Ramos (cell line): ENCODE data around the gene OPCML.

Experiments used
- in situ Hi-C: fragments of 300-500 bp; cut with MboI; formaldehyde crosslinking; loops from one replicate; pipeline ENCODE4 v1.14.3; 2022; ENCODE audit warnings: low sequenced_read_pairs; ENCODE audit not compliant: unreplicated experiment

The OPCML gene

DNA sequence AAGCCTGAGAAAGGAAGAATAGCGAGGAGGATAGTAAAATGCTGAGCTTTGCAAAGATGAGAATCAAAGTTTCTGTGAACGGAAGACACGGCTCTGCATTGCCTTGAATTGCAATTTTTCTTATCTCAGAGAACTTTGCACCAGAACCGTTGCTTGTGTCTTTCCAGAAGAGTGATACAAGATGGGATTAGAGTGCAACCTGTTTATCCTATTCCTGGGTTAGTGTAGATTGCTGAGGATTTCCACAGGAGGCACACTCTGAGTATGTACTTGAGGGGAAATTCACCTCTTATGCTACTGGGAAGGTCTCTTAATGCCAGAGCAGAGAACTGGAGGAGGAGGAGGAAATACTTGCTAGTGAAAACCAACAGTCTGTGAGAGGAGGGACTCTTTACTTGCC is 377.5 kb downstream of the OPCML start:
- in situ Hi-C loops, result no loop called here

DNA sequence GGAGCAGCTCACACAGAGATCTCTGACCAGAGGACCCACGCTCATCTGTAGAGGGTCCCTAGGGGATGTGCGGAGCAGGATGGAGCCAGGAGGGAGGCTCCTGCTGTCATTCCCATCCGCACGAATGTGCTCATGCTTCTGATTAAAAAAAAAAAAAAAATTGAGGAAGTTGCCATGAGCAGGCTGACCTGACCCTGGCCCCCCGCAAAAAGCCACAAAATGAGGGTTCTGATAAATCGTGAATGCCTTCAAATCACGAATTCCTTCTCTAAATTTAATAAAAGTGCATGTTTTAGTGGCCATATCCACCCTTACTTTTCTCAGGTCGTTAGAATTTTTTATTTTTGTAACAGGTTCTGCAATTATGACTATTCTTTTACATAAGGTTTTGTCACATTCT is 378.2 kb downstream of the OPCML start:
- in situ Hi-C loops, result no loop called here

DNA sequence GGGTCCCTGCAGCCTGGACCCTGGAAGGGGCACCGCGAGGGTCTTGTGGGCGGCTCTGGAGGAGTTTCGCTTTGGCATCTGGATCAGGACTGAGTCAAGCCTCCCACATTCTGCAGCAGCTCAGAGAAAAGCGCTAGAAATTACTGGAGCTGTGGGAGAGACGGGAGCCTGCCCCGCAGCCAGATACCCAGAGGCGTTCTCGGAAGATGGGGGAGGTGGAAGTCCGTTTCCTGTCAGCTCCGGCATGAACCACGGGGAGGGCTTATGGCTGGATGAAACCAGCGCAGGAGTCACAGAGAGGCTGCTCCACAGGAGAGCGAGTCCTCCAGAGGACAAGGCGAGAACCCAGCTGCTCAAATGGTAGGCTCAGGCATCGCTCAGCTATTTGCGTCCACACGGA is 379.3 kb downstream of the OPCML start:
- in situ Hi-C loops, result no loop called here

DNA sequence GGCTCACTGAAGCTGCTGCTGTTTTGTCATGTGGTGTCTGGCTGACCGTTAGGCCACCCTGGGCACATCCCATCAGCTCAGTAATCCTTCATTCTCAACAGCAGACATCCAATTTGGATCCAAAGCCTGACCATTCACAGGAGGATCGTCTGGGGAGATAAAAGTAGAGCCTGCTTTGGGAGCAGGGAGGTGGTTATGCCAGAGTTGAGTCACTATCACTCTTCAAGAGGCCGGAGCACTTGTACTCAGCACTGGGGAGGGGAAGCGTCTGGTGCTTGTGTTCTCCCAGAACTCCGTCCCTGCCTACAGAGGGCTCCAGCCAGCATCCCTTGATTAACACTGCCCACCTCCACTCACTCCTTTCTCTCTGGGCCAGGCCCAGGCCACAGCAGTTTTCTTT is 382.6 kb downstream of the OPCML start:
- in situ Hi-C loops, result loop anchor here (25.0 kb wide), 1 partner anchor 663 kb away; no protein-coding TSS in a partner anchor

DNA sequence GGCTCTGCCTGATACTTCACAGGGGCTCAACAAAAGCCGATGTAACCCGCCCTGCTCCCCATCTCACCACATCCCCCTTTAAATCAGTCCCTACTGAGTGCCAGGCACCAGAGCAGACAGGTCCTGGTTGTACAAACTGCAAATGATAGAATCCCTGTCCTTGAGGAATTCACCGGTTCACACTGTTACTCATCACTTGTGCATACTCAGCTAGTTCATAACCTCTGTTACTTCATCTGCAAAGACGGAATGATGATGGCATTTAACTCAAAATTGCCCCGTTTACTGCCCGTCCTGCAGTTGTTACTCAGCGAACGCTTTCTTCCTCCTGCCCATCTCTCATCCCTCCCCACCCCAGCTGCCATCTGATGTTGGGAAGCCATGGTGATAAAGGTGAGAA is 384.7 kb downstream of the OPCML start:
- in situ Hi-C loops, result loop anchor here (25.0 kb wide), 1 partner anchor 665 kb away; no protein-coding TSS in a partner anchor

DNA sequence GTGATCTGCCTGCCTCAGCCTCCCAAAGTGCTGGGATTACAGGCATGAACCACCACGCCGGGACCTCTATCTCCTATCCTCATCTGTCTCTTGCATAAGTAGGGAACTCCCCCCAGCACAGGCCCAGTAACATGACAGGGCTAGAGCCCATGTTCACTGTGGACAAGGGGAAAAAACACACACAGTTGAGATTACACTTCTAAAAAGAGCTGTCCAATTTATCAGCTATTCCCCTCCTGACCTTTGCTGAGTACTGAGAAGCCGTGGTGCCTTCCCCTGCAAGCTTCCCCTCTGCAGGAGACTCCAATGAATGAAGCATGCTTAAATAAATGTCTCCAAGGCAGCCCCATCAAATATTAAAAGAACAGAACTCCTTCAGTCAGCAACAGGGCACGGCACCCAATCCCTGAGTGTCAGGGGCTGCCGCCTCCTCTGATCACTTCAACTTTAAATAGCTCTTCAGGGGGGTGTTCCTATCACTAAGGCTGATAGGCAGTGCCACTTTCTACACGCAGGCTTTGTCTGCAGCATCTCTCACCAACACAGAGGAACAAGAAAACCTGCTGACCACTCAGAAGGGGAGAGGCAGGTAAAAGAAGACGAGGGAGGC is 385.5 kb downstream of the OPCML start:
- in situ Hi-C loops, result loop anchor here (25.0 kb wide), 1 partner anchor 665 kb away; no protein-coding TSS in a partner anchor

DNA sequence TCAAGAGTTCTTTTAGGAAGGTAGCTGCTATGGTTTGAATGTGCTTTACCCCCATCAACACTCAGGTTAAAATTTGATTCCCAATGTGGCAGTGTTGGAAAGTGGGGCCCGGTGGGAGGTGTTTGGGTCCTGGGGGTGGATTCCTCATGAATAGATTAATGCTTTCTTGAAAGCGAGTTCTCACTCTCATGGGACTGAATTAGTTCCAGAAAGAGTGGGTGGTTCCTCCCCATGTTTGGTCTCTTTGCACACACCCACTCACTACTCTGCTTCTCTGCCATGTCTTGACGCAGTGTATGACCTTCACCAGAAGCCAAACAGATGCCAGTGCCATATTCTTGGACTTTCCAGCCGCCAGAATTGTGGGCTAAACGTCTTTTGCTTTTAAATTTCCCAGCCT is 394.4 kb downstream of the OPCML start:
- in situ Hi-C loops, result loop anchor here (25.0 kb wide), 1 partner anchor 674 kb away; no protein-coding TSS in a partner anchor

DNA sequence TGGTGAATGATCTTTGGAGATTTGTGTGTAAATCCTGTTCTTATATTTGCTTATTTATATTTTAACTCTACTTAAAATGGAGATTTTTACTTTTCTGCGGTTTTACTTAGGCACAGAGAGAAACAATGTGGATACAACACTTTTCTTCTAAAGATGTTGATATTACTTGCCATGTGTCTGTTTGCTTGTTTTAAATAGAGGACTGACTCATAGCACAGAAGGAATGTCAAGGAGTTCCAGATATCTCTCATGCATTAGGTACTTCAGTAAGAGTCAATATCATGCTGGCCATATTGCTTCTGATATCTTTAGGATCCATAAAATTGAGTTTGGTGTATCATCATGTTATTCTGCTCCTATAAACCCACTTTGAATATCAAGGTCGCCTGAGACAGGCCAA is 395.0 kb downstream of the OPCML start:
- in situ Hi-C loops, result loop anchor here (25.0 kb wide), 1 partner anchor 675 kb away; no protein-coding TSS in a partner anchor

DNA sequence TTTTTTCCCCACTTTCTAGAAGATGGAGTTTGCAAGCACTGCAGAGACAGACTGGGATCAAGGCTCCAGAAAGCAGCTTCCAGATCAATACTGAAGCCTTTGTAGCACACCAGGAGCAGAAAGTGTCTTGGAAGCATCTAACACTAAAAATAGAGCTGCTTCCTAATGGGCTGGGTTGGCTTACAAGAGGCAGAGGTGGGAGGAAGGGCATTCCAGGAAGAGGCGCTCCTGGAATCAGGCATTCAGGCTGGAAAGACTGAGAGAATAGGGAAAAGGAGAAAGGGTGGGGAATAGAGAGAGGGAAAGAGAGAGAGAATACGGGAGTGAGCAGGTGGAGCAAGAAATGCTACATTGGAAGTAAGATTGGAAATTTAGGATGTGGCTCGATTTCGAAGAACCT is 395.9 kb downstream of the OPCML start:
- in situ Hi-C loops, result loop anchor here (25.0 kb wide), 1 partner anchor 676 kb away; no protein-coding TSS in a partner anchor

DNA sequence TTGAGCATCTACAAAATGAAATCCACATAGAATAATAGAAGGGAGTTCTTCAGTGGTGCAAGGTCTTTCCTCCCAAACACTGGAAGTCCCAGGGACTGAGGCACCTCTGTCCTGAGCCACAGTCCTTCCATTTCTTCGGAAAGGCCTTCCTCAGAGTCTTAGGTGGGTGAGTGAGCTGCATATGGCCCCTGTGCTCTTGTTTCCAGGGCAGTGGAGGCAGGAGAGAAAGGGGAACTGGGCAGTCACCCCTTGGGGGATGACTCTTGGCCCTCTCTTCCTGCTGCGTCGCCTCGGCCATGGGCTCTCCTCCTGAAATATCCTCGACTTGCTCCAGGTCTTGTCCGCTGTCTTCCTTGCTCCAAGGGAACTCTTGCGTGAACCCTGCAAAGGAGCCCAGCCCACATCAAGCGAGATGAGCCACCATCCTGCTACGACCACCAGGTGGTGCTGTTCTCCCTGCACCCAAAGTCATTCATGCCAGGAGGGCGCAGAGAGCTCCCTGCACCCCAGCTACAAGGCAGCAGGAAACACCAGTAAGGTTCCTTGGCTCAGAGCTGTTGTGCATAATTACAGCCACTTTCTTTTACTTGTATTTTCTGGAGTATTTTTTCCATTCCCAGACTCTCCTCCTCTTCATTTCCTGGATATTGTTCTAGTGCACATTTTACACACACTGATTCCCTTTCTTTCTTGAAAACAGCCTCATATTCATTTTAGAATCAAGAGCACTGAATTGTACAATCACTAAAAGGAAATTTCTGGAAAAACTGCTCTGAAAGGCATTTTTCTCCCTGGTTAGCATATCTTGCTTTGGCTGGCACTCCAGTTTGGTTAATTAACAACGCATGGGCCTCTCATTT is 397.8 kb downstream of the OPCML start:
- in situ Hi-C loops, result loop anchor here (25.0 kb wide), 1 partner anchor 678 kb away; no protein-coding TSS in a partner anchor

DNA sequence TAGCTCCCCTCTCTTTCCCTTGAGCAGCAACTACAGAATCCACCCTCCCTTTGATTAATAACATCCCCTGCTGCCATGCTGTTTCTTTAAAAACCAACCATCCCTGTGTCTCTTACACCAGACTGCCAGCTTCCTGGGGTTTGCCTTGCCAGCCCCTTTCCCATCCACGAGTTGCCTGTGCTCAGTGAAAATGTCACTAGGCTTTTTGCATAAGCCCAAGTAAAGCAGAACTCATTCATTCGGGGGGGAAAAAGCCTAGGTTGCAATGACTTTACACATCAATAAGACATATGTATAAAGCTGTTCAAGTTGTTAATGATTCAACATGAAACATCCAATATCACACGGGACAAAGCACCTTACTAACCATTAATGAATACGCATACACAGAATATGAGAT is 398.7 kb downstream of the OPCML start:
- in situ Hi-C loops, result loop anchor here (25.0 kb wide), 1 partner anchor 679 kb away; no protein-coding TSS in a partner anchor

DNA sequence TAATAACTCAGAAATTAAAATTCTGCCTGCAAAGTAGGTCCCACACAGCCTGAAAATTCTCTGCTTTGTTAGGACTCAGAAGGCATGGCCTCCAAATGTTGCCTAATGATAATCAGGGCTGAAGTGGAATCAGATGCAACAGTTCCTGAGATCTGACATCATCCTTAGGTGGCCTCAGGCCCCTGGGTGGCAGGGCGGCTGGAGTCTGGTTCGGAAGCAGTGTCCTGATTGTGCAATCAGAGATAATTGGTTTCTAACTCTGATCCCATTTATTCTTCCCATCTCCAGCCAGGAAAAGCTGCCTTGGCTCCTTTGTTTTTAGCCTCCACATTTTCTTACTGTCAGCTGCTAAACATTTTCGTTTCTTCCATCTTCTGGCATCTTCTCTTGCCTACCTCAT is 399.3 kb downstream of the OPCML start:
- in situ Hi-C loops, result loop anchor here (25.0 kb wide), 1 partner anchor 679 kb away; no protein-coding TSS in a partner anchor

DNA sequence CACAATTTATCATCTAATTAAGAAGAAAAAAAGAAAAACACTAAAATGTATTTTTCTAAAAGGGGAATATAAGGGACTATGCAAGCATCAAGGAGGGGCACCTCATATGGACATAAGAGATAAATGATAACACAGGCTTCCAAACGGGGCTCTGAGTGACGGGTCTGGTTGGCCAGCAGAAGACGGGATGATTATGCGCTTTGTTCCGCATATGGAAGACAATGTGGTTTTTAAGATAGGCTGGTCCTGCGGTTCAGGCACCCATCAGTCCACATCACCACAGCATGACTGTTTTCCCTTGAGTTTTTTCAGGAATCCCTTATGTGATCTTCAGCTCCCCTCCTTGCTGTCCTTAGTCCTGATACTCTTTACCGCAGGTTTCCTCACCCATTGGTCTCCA is 404.6 kb downstream of the OPCML start:
- in situ Hi-C loops, result loop anchor here (25.0 kb wide), 1 partner anchor 685 kb away; no protein-coding TSS in a partner anchor

DNA sequence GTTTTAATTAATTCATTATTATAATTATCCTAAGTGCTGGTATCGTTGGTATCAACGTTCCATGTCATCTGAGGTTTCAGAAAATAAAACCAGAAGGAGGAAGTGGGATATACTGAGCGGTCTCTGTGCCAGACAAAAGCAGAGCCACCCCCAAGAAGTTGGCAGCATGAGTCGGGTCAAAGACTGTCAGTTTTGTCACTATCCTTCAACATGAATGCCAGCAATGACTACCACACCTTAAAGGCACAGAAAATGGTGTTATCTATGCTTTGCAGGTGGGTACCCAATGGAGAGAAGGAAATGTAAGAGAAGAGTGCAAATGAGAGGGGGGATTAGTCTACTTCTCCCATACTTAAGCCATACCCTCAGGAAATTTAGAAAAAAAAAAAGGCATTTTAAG is 408.5 kb downstream of the OPCML start:
- in situ Hi-C loops, result no loop called here

DNA sequence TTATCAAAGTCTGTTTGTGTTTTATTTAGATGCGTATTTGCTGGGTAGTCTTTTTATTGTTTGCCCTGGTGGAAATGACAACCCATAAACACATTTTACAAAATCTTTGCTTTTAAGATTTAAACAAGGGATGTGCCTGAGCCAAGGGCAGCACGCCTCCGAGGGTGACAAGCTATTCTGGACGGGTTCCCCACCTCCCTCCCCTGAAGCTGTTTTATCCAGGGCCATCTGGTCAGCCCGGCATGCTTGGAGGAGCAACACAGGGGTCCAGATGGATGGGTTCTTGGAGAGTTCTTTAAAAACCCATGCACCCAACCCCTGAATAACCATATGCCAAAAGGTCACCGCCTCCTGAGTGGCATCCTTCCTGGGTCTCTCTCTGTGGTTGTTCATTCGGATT is 408.9 kb downstream of the OPCML start:
- in situ Hi-C loops, result no loop called here

DNA sequence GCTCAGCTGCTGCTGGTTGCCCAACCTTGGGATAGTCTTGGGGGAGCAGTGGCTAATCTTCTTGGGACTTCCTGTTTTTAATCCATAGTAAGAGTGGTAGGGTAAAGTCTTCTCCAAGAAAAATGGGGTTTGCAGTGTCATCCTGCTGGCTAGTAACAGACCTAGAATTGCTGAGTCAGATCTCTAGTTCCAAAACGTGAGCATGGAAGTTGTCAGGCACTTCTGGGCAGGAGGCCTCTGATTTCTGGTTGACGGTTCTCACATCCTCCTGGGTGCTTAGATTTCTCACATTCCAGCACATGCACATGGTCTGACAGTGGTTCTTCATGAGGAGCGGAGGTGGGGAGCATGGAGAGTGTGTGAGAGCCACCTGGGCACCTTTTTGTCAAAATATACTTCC is 410.0 kb downstream of the OPCML start:
- in situ Hi-C loops, result no loop called here

DNA sequence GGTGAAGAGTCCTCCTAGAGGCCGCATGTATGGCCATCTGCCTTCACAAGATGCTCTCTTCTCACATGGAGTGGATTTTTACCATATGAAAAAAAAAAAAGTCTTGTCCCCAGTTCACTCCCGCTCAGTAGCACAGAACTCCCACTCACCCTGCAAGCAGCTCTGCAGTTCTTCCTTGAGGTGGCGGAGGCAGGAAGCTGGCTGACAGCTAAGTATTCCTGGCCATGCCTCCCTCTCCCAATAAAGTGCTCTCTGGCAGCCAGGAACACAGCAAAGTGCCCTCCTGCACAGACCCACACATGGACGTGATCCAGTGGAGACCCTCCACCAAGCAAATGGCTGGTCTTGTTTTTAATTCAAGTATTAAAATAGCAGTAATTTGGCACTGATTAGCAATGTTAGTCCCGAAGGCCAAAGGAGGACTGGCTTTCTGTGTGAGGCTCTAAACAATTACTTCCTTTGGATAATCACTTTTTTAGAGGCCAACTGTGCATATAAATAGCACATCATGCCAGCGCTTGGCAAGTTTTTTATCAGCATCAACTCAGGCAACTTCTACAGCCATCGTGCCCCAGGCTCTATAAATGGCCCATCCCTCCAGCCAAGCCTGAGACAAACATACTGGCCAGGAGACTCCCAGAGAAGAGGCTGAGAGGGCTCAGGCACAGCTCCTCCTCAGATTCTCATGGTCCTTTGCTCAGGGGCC is 413.6 kb downstream of the OPCML start:
- in situ Hi-C loops, result no loop called here

DNA sequence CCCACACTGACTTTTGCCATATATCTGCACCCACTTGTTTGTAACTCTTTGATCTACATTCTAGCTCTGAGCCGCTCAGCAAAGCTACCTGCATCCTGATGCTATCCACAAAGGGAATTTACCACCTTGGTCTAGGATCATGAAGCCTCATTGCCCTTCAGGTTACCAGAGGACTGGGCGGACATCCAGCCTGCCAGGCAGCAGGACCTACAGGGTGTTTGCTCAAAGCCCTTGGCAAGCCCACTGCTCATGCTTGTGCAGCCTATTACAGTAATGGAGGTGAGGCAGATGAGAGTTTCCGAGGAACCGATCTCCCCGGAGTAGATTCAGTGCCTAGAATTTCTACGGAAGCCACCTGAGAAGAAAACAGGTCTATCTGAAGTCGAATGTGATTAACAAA is 417.2 kb downstream of the OPCML start:
- in situ Hi-C loops, result no loop called here

DNA sequence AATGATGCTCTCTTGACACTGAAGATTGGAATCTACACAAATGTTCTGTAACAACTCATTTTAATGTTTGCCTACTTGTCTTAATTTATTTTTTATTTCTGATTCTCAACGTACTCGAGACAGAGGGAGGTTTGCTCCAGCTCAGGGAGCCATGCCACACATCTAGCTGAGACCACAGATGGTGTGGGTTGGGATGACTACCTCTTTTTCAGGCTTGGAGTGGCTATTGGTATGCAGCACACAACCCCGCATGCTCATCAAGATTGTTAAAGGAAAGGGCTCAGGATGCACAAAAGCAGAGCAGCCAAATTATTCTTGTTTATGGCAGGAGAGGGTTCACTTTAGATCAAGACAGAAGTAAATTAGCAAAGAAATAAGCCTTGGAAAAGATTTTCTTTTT is 424.5 kb downstream of the OPCML start:
- in situ Hi-C loops, result no loop called here

DNA sequence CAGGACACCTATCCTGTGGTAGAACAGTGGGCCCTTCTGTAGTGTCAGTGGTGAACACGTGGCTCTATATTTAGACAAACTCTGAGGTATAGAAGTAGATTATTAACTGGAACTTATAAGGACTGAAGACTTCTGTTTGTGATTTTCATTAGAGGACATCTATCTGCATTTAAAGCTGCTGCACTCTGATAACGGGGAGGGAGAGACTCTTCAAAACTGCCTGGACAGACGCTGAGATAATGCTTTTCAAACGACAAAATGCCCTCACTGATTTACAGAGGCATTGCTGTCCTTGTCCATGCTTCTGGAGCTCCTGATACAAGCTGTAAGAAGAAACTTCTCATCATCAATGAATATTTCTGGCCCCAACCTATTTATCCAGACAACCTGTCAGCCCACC is 425.2 kb downstream of the OPCML start:
- in situ Hi-C loops, result no loop called here

DNA sequence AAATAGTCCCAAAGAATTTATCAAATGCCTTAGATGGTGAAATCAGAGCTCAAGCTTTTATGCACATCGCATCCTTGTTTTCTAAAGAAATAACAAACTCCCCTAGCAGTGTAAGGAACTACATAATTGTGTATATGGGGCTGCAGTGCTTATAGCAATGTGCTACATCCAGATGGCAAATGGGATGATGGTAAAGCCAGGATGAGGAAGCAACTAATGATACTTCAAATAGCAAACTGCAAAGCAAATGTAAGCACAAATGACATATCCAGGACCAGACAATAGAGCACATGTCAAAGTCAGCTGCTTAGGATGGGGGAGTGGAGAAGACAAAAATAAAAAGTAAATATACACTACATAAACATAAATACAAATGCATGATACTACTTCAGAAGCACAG is 425.9 kb downstream of the OPCML start:
- in situ Hi-C loops, result no loop called here
